Progenitor cell of endocrine pancreas (in vitro differentiated cells): ENCODE data around the gene FTMT. TPM values are rescaled to one million over a fixed set of nuclear protein-coding genes. Genes with fewer than 3 reads are reported as not detected.

ENCODE experiments used
- DNase-seq: peaks from one replicate; pipeline ENCODE4 v3.0.0; 2021; ENCODE audit warnings: low spot score; ENCODE audit not compliant: unreplicated experiment
- H3K27ac Mint-ChIP-seq: 2 replicates; pipeline ENCODE4 v1.8.0; 2021; ENCODE audit warnings: mild to moderate bottlenecking, moderate library complexity, mixed read lengths
- H3K27me3 Mint-ChIP-seq: 2 replicates; pipeline ENCODE4 v1.8.0; 2021; ENCODE audit warnings: mixed read lengths
- H3K36me3 Mint-ChIP-seq: 2 replicates; pipeline ENCODE4 v1.8.0; 2022; ENCODE audit warnings: mixed read lengths; ENCODE audit not compliant: insufficient read depth
- H3K4me1 Mint-ChIP-seq: 2 replicates; pipeline ENCODE4 v1.8.0; 2021; ENCODE audit warnings: low read depth, mixed read lengths
- H3K4me3 Mint-ChIP-seq: 2 replicates; pipeline ENCODE4 v1.8.0; 2021; ENCODE audit warnings: low read depth, mild to moderate bottlenecking, moderate library complexity, mixed read lengths
- H3K9me3 Mint-ChIP-seq: 2 replicates; pipeline ENCODE4 v1.8.0; 2021; ENCODE audit warnings: low read depth, mixed read lengths
- CTCF ChIP-seq: fragments of 200-600 bp; sonication (generic); IDR thresholded peaks from one replicate; pipeline ENCODE4 v1.5.0; 2021; ENCODE audit warnings: antibody characterized with exemption, mild to moderate bottlenecking; ENCODE audit not compliant: unreplicated experiment
- total RNA-seq: library from RNA; stranded (reverse); gene quantifications from 2 replicates; pipeline ENCODE4 v1.2.1, GENCODE V29; 2021

The FTMT gene
- total RNA-seq, 1 donor from 2014 or later = not detected

GRCh38 chr5:121833617-121834016 lies 18.1 kb upstream of the FTMT start:
- TF ChIP-seq CTCF = no peak
- no peaks in the 10 kb centered on the region for H3K9me3 Mint-ChIP-seq
- no peak overlapping the region for H3K4me3 Mint-ChIP-seq
- H3K27ac Mint-ChIP-seq = no peak overlapping the region
- H3K4me1 Mint-ChIP-seq = peaks cover 2% of the 10 kb centered on the region
- DNase-seq = no peak
- no peaks in the 10 kb centered on the region for H3K27me3 Mint-ChIP-seq
- H3K36me3 Mint-ChIP-seq = no peaks in the 10 kb centered on the region

- TF ChIP-seq CTCF = no peak
- Mint-ChIP-seq H3K36me3 (no peaks in the 10 kb centered on the region), H3K4me1 (peaks cover 2% of the 10 kb centered on the region), H3K27ac (no peak overlapping the region), H3K27me3 (no peaks in the 10 kb centered on the region), H3K4me3 (no peak overlapping the region), H3K9me3 (no peaks in the 10 kb centered on the region)
- no peak for DNase-seq
These were observed 17.7 kb upstream of the FTMT start for GRCh38 chr5:121834021-121834420.

- no peak overlapping the region for H3K27ac Mint-ChIP-seq
- no peak for TF ChIP-seq CTCF
These were observed 9.8 kb upstream of the FTMT start for GRCh38 chr5:121841892-121842291.

GRCh38 chr5:121850272-121850671 lies 1.4 kb upstream of the FTMT start:
- DNase-seq = no peak
- TF ChIP-seq CTCF = no peak
- Mint-ChIP-seq H3K36me3 (no peaks in the 10 kb centered on the region), H3K27me3 (no peaks in the 10 kb centered on the region), H3K4me3 (no peak overlapping the region), H3K27ac (no peak overlapping the region), H3K9me3 (peaks cover 3% of the 10 kb centered on the region), H3K4me1 (no peaks in the 10 kb centered on the region)

More at GRCh38 chr5:121841892-121842291, 9.8 kb upstream of the FTMT start:
- H3K27me3 Mint-ChIP-seq = no peaks in the 10 kb centered on the region
- H3K4me3 Mint-ChIP-seq = no peak overlapping the region
- no peaks in the 10 kb centered on the region for H3K4me1 Mint-ChIP-seq
- no peak for DNase-seq
- H3K36me3 Mint-ChIP-seq = no peaks in the 10 kb centered on the region
- no peaks in the 10 kb centered on the region for H3K9me3 Mint-ChIP-seq

GRCh38 chr5:121853850-121854249 lies 2.2 kb downstream of the FTMT start:
- Mint-ChIP-seq H3K9me3 (peaks cover 3% of the 10 kb centered on the region), H3K4me1 (no peaks in the 10 kb centered on the region), H3K27me3 (no peaks in the 10 kb centered on the region), H3K4me3 (no peak overlapping the region), H3K27ac (no peak overlapping the region), H3K36me3 (no peaks in the 10 kb centered on the region)
- no peak for DNase-seq
- TF ChIP-seq CTCF = no peak
